ENCODE results near the gene POLA2.

Gene POLA2

GRCh38 chr11:65341856-65342255 is 80.1 kb downstream of the POLA2 start:
- no peak for DNase-seq
